ENCODE data around the gene HLF.

- TF ChIP-seq CTCF (IDR thresholded peaks at IDR 0.05): no peak
- no peak for TF ChIP-seq POLR2A (IDR thresholded peaks at IDR 0.05)
Measured at GRCh38 chr17:55266958-55267688, 2.4 kb downstream of the HLF start.

All from lower leg skin (tissue), 3 donors.